Measurements from ENCODE around the gene PRR5L. TPM values are rescaled to one million over a fixed set of nuclear protein-coding genes. Genes with fewer than 3 reads are reported as not detected.
"Not testable (repeated sequence)": the region's sequence is repeated elsewhere in the genome, so short reads cannot be mapped to it uniquely, and the experiment has no call there.

PRR5L gene
- total and polyA plus RNA-seq, 4 donors = 28.4 to 30.6 (median 29.7) TPM

DNA sequence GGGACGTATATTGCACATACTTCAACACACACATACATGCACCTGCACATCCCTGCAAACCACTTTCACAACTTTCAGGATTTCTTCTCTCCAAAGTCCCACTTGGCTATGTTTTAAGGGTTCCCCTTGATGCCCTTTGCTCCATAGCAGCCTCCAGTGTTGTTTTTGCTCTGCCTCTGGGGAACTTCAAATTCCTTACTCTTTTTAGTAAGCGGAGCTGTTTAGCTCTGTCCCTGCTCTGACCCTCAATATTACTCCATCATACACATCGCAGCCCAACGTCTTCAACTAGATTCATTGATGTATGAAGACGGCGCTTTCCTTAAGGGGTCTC, 18.3 kb downstream of the PRR5L start:
- DNase-seq (ENCODE audit: low read depth in 4 of 6, low spot score in 6 of 6) = no peak
- no peaks in the 10 kb centered on the region for H3K36me3 ChIP-seq (ENCODE audit: control insufficient read depth, insufficient read depth, low read length)
- no peak overlapping the region for H3K27ac ChIP-seq (ENCODE audit: low read depth, low read length)
- no peaks in the 10 kb centered on the region for H3K4me1 ChIP-seq (ENCODE audit: control insufficient read depth, insufficient read depth, low read length)
- H3K4me3 ChIP-seq (ENCODE audit: low read depth, low read length) = no peak overlapping the region
- WGBS (ENCODE audit: insufficient coverage) = 100% methylated on average over 1 of the region's 6 CpGs
- H3K9me3 ChIP-seq (ENCODE audit: control insufficient read depth, insufficient read depth, low read length) = no peaks in the 10 kb centered on the region
- H3K27me3 ChIP-seq (ENCODE audit: control insufficient read depth, insufficient read depth, low read length) = no peaks in the 10 kb centered on the region

GRCh38 chr11:36316049-36316448, 20.0 kb downstream of the PRR5L start:
- no peak for DNase-seq (ENCODE audit: low read depth in 4 of 6, low spot score in 6 of 6)
- 81% methylated on average over 2 of the region's 3 CpGs for WGBS (ENCODE audit: insufficient coverage)
- Histone ChIP-seq H3K27me3 (ENCODE audit: control insufficient read depth, insufficient read depth, low read length) (no peaks in the 10 kb centered on the region), H3K27ac (ENCODE audit: low read depth, low read length) (no peak overlapping the region), H3K9me3 (ENCODE audit: control insufficient read depth, insufficient read depth, low read length) (no peaks in the 10 kb centered on the region), H3K36me3 (ENCODE audit: control insufficient read depth, insufficient read depth, low read length) (no peaks in the 10 kb centered on the region), H3K4me1 (ENCODE audit: control insufficient read depth, insufficient read depth, low read length) (no peaks in the 10 kb centered on the region), H3K4me3 (ENCODE audit: low read depth, low read length) (no peak overlapping the region)

DNA sequence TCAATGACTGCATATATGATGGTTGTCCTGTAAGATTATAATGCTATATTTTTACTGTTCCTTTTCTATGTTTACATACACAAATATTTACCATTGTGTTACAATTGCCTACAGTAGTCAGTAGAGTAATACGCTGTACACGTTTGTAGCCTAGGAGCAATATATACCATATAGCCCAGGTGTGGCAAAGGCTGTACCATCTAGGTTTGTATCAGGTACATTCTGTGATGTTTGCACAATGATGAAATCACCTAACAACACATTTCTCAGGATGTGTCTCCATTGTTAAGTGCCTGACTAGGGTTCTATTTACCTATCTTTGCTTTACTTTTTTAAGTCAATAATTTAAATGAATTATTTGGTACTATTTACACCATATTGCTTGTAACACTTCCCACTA, 21.9 kb downstream of the PRR5L start:
- Histone ChIP-seq H3K36me3 (ENCODE audit: control insufficient read depth, insufficient read depth, low read length) (no peaks in the 10 kb centered on the region), H3K4me1 (ENCODE audit: control insufficient read depth, insufficient read depth, low read length) (no peaks in the 10 kb centered on the region), H3K4me3 (ENCODE audit: low read depth, low read length) (no peak overlapping the region), H3K9me3 (ENCODE audit: control insufficient read depth, insufficient read depth, low read length) (no peaks in the 10 kb centered on the region), H3K27me3 (ENCODE audit: control insufficient read depth, insufficient read depth, low read length) (no peaks in the 10 kb centered on the region), H3K27ac (ENCODE audit: low read depth, low read length) (no peak overlapping the region)
- no CpG with 5 or more reads among the region's 2 CpGs for WGBS (ENCODE audit: insufficient coverage)
- no peak for DNase-seq (ENCODE audit: low read depth in 4 of 6, low spot score in 6 of 6)

DNA sequence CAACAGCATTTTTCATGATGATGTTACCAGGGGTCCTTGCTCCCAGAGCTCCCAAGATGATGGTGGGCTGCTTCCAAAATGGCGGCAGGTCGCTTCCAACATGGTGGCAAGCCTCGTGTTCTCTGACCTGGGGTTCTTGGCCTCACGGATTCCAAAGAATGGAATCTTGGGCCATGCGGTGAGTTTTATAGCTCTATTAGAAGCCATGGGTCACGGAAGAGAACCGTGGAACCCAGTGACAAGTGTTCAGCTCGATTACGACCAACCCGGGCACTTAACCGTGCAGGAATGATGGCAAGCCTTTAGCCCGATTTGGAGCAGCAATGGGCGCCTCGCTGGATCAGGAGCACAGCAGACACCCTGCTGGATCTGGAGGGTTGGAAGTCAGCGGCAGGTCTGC, 28.9 kb downstream of the PRR5L start:
- not testable (repeated sequence) for H3K27ac ChIP-seq (ENCODE audit: low read depth, low read length); H3K4me3 ChIP-seq (ENCODE audit: low read depth, low read length); DNase-seq (ENCODE audit: low read depth in 4 of 6, low spot score in 6 of 6); H3K36me3 ChIP-seq (ENCODE audit: control insufficient read depth, insufficient read depth, low read length); H3K4me1 ChIP-seq (ENCODE audit: control insufficient read depth, insufficient read depth, low read length); H3K9me3 ChIP-seq (ENCODE audit: control insufficient read depth, insufficient read depth, low read length); H3K27me3 ChIP-seq (ENCODE audit: control insufficient read depth, insufficient read depth, low read length)
- WGBS (ENCODE audit: insufficient coverage) = 97% methylated on average over 15 of the region's 15 CpGs

DNA sequence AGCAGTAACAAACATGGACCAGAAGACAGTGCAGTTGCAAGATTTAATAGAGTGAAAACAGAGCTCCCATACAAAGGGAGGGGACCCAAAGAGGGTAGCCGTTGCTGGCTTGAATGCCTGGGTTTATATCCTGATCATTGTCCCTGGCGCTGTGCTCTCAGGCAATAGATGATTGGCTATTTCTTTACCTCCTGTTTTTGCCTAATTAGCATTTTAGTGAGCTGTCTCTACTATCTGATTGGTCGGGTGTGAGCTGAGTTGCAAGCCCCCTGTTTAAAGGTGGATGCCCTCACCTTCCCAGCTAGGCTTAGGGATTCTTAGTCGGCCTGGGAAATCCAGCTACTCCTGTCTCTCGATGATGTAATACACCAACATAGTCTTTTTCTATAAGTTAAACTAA, 29.3 kb downstream of the PRR5L start:
- not testable (repeated sequence) for H3K27me3 ChIP-seq (ENCODE audit: control insufficient read depth, insufficient read depth, low read length); H3K4me3 ChIP-seq (ENCODE audit: low read depth, low read length); H3K9me3 ChIP-seq (ENCODE audit: control insufficient read depth, insufficient read depth, low read length); H3K36me3 ChIP-seq (ENCODE audit: control insufficient read depth, insufficient read depth, low read length); DNase-seq (ENCODE audit: low read depth in 4 of 6, low spot score in 6 of 6); H3K27ac ChIP-seq (ENCODE audit: low read depth, low read length); H3K4me1 ChIP-seq (ENCODE audit: control insufficient read depth, insufficient read depth, low read length)
- WGBS (ENCODE audit: insufficient coverage) = 100% methylated on average over 1 of the region's 5 CpGs

- DNase-seq (ENCODE audit: low read depth in 4 of 6, low spot score in 6 of 6) = no peak
- Histone ChIP-seq H3K27ac (ENCODE audit: low read depth, low read length) (no peak overlapping the region), H3K36me3 (ENCODE audit: control insufficient read depth, insufficient read depth, low read length) (no peaks in the 10 kb centered on the region), H3K4me3 (ENCODE audit: low read depth, low read length) (no peak overlapping the region), H3K27me3 (ENCODE audit: control insufficient read depth, insufficient read depth, low read length) (no peaks in the 10 kb centered on the region), H3K4me1 (ENCODE audit: control insufficient read depth, insufficient read depth, low read length) (no peaks in the 10 kb centered on the region), H3K9me3 (ENCODE audit: control insufficient read depth, insufficient read depth, low read length) (no peaks in the 10 kb centered on the region)
- WGBS (ENCODE audit: insufficient coverage) = 84% methylated on average over 3 of the region's 3 CpGs
These were observed 30.7 kb downstream of the PRR5L start for GRCh38 chr11:36326524-36327419.

- Histone ChIP-seq H3K9me3 (ENCODE audit: control insufficient read depth, insufficient read depth, low read length) (no peaks in the 10 kb centered on the region), H3K27ac (ENCODE audit: low read depth, low read length) (no peak overlapping the region), H3K4me1 (ENCODE audit: control insufficient read depth, insufficient read depth, low read length) (no peaks in the 10 kb centered on the region), H3K4me3 (ENCODE audit: low read depth, low read length) (no peak overlapping the region), H3K36me3 (ENCODE audit: control insufficient read depth, insufficient read depth, low read length) (no peaks in the 10 kb centered on the region), H3K27me3 (ENCODE audit: control insufficient read depth, insufficient read depth, low read length) (no peaks in the 10 kb centered on the region)
- 78% methylated on average over 1 of the region's 2 CpGs for WGBS (ENCODE audit: insufficient coverage)
- no peak for DNase-seq (ENCODE audit: low read depth in 4 of 6, low spot score in 6 of 6)
These were observed 33.0 kb downstream of the PRR5L start for GRCh38 chr11:36328966-36329673.

GRCh38 chr11:36330411-36330810, 34.3 kb downstream of the PRR5L start:
- H3K36me3 ChIP-seq (ENCODE audit: control insufficient read depth, insufficient read depth, low read length) = no peaks in the 10 kb centered on the region
- 83% methylated on average over 1 of the region's 2 CpGs for WGBS (ENCODE audit: insufficient coverage)
- no peak overlapping the region for H3K27ac ChIP-seq (ENCODE audit: low read depth, low read length)
- no peaks in the 10 kb centered on the region for H3K9me3 ChIP-seq (ENCODE audit: control insufficient read depth, insufficient read depth, low read length)
- H3K27me3 ChIP-seq (ENCODE audit: control insufficient read depth, insufficient read depth, low read length) = no peaks in the 10 kb centered on the region
- DNase-seq (ENCODE audit: low read depth in 4 of 6, low spot score in 6 of 6) = no peak
- H3K4me3 ChIP-seq (ENCODE audit: low read depth, low read length) = no peak overlapping the region
- no peaks in the 10 kb centered on the region for H3K4me1 ChIP-seq (ENCODE audit: control insufficient read depth, insufficient read depth, low read length)

GRCh38 chr11:36333468-36333867, 37.4 kb downstream of the PRR5L start:
- WGBS (ENCODE audit: insufficient coverage) = 88% methylated on average over 1 of the region's 1 CpG
- H3K27me3 ChIP-seq (ENCODE audit: control insufficient read depth, insufficient read depth, low read length) = no peaks in the 10 kb centered on the region
- no peaks in the 10 kb centered on the region for H3K4me1 ChIP-seq (ENCODE audit: control insufficient read depth, insufficient read depth, low read length)
- H3K4me3 ChIP-seq (ENCODE audit: low read depth, low read length) = no peak overlapping the region
- no peaks in the 10 kb centered on the region for H3K9me3 ChIP-seq (ENCODE audit: control insufficient read depth, insufficient read depth, low read length)
- H3K36me3 ChIP-seq (ENCODE audit: control insufficient read depth, insufficient read depth, low read length) = no peaks in the 10 kb centered on the region
- no peak for DNase-seq (ENCODE audit: low read depth in 4 of 6, low spot score in 6 of 6)
- H3K27ac ChIP-seq (ENCODE audit: low read depth, low read length) = no peak overlapping the region

- Histone ChIP-seq H3K4me1 (ENCODE audit: control insufficient read depth, insufficient read depth, low read length) (no peaks in the 10 kb centered on the region), H3K9me3 (ENCODE audit: control insufficient read depth, insufficient read depth, low read length) (no peaks in the 10 kb centered on the region), H3K27me3 (ENCODE audit: control insufficient read depth, insufficient read depth, low read length) (no peaks in the 10 kb centered on the region), H3K4me3 (ENCODE audit: low read depth, low read length) (no peak overlapping the region), H3K27ac (ENCODE audit: low read depth, low read length) (no peak overlapping the region), H3K36me3 (ENCODE audit: control insufficient read depth, insufficient read depth, low read length) (no peaks in the 10 kb centered on the region)
- DNase-seq (ENCODE audit: low read depth in 4 of 6, low spot score in 6 of 6) = peak in 1 of 6 donors; percentile 24
- 33% methylated on average over 1 of the region's 2 CpGs for WGBS (ENCODE audit: insufficient coverage)
These were observed 37.8 kb downstream of the PRR5L start for GRCh38 chr11:36333897-36334296.

All from spinal cord (tissue), 10 donors.